Mesodermal cell (in vitro differentiated cells): ENCODE data around the gene LYAR.
A peak's percentile ranks its signal among the peaks of the same experiment; 100 is the strongest.
"Not testable (repeated sequence)": the region's sequence is repeated elsewhere in the genome, so short reads cannot be mapped to it uniquely, and the experiment has no call there.

Source experiments
- H3K27ac ChIP-seq: 2 replicates; pipeline ENCODE4 v1.7.0; 2013; ENCODE audit warnings: mild to moderate bottlenecking, low read depth, low read length, moderate library complexity; ENCODE audit not compliant: severe bottlenecking
- H3K36me3 ChIP-seq: 2 replicates; pipeline ENCODE4 v1.7.1; 2013; ENCODE audit warnings: mild to moderate bottlenecking, low read length, moderate library complexity; ENCODE audit not compliant: control insufficient read depth, insufficient read depth
- H3K4me1 ChIP-seq: one replicate; pipeline ENCODE4 v1.7.1; 2013; ENCODE audit warnings: mild to moderate bottlenecking, low read length; ENCODE audit not compliant: insufficient read depth, control insufficient read depth, poor library complexity, severe bottlenecking
- H3K4me3 ChIP-seq: 2 replicates; pipeline ENCODE4 v1.7.0; 2013; ENCODE audit warnings: low read length, control low read depth, mild to moderate bottlenecking; ENCODE audit not compliant: insufficient read depth, poor library complexity, severe bottlenecking; ENCODE audit errors: extremely low read depth
- H3K9me3 ChIP-seq: 2 replicates; pipeline ENCODE4 v1.7.1; 2013; ENCODE audit warnings: mild to moderate bottlenecking, low read length, moderate library complexity; ENCODE audit not compliant: control insufficient read depth
- WGBS, 2 experiments: methylation state at CpG; one replicate each; pipeline ENCODE4 v1.1.5; 2013; ENCODE audit warnings: missing lambda C conversion rate in 2 of 2; ENCODE audit not compliant: insufficient coverage in 2 of 2; 5-methylcytosine and 5-hydroxymethylcytosine counted together

The LYAR gene

GRCh38 chr4:4260185-4260751 lies 29.7 kb downstream of the LYAR start:
- no peaks in the 10 kb centered on the region for H3K9me3 ChIP-seq
- no peak overlapping the region for H3K27ac ChIP-seq
- WGBS, 2 experiments, result 83% methylated on average over 1 of the region's 6 CpGs; no CpG with 5 or more reads in 1 of the 2 experiments
- no peaks in the 10 kb centered on the region for H3K36me3 ChIP-seq
- no peak overlapping the region for H3K4me3 ChIP-seq
- no peaks in the 10 kb centered on the region for H3K4me1 ChIP-seq

DNA sequence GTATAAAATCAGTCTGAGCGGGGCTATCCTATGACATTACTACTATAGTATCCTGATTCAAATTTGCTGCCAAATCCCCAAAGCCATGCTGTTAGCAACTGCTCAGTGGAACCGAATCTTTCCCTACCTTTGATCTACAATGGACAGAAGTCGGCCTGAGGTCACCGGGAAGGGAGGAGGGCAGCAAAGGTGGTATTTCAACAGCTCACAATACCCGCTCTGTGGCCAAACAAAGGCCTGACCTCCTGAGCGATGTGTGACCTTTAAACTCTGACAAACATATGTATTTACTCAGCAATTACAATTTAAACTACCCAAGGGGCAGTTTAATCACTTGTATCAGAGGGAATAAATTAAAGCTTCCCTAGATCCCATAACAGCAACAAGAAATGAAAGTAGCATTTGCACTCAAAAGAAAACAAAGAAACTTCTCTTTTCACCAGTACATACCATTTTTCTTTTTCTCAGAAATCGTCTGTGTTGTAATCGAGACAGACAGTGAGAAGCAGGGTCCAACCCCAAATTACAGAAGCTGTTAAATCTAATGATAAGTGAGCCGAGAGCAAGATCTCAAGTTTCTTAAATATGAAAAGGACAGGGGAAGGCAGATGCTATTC lies 30.4 kb downstream of the LYAR start:
- no peak overlapping the region for H3K27ac ChIP-seq
- H3K4me3 ChIP-seq, result no peak overlapping the region
- H3K9me3 ChIP-seq, result no peaks in the 10 kb centered on the region
- no peaks in the 10 kb centered on the region for H3K4me1 ChIP-seq
- 87 to 89% methylated on average over 3 to 4 of the region's 9 CpGs for WGBS, 2 experiments
- H3K36me3 ChIP-seq, result no peaks in the 10 kb centered on the region

DNA sequence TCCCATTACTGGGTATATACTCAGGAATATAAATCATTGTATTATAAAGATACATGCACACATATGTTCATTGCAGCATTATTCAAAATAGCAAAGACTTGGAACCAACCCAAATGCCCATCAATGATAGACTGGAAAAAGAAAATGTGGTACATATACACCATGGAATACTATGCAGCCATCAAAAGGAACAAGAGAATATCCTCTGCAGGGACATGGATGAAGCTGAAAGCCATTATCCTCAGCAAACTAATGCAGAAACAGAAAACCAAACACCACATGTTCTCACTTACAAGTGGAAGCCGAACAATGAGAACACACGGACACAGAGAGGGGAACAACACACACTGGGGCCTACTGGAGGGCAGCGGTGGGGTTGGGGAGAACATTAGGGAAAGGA lies 32.2 kb downstream of the LYAR start:
- H3K27ac ChIP-seq, H3K9me3 ChIP-seq, H3K4me3 ChIP-seq, H3K36me3 ChIP-seq, H3K4me1 ChIP-seq: not testable (repeated sequence)
- 100% methylated on average over 1 of the region's 3 CpGs; no CpG with 5 or more reads in 1 of the 2 experiments for WGBS, 2 experiments

GRCh38 chr4:4256799-4257198 lies 33.2 kb downstream of the LYAR start:
- Histone ChIP-seq H3K27ac (no peak overlapping the region), H3K9me3 (no peaks in the 10 kb centered on the region), H3K4me1 (no peaks in the 10 kb centered on the region), H3K36me3 (no peaks in the 10 kb centered on the region), H3K4me3 (no peak overlapping the region)
- 75 to 78% methylated on average over 9 to 10 of the region's 10 CpGs for WGBS, 2 experiments

GRCh38 chr4:4254666-4255065 lies 35.3 kb downstream of the LYAR start:
- no peak overlapping the region for H3K27ac ChIP-seq
- H3K4me3 ChIP-seq, result no peak overlapping the region
- 84 to 92% methylated on average over 5 to 6 of the region's 6 CpGs for WGBS, 2 experiments
- H3K9me3 ChIP-seq, result no peaks in the 10 kb centered on the region
- H3K4me1 ChIP-seq, result no peaks in the 10 kb centered on the region
- H3K36me3 ChIP-seq, result no peaks in the 10 kb centered on the region

DNA sequence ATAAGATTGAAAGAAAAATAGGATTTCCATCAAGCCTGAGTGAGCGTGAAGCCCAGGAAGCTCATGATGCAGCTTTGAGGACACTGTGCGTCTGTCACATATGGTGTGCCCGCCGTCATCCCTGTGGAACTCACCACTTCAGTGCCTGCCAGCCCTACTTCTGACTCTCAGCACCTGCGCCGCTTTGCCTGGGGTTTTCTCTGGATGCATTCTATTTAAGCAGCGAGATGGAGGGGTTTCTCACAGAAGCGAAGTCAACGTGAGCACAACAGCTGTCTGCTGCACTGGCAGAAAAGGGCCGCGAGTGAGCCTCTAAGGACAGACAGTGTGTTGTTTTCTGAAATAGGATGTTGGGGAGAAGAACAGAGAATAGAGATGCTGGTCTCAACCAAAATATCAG lies 35.8 kb downstream of the LYAR start:
- Histone ChIP-seq H3K4me3 (no peak overlapping the region), H3K4me1 (no peaks in the 10 kb centered on the region), H3K36me3 (no peaks in the 10 kb centered on the region), H3K27ac (no peak overlapping the region), H3K9me3 (no peaks in the 10 kb centered on the region)
- WGBS, 2 experiments, result 84 to 93% methylated on average over 9 to 10 of the region's 11 CpGs

GRCh38 chr4:4249866-4250265 lies 40.1 kb downstream of the LYAR start:
- 92 to 95% methylated on average over 7 to 8 of the region's 8 CpGs for WGBS, 2 experiments
- peaks cover 11% of the 10 kb centered on the region for H3K36me3 ChIP-seq
- H3K4me1 ChIP-seq, result peaks cover 5% of the 10 kb centered on the region
- no peak overlapping the region for H3K4me3 ChIP-seq
- no peaks in the 10 kb centered on the region for H3K9me3 ChIP-seq
- H3K27ac ChIP-seq, result no peak overlapping the region

GRCh38 chr4:4249342-4249741 lies 40.6 kb downstream of the LYAR start:
- WGBS, 2 experiments, result 92 to 95% methylated on average over 12 to 13 of the region's 15 CpGs
- H3K4me1 ChIP-seq, H3K27ac ChIP-seq, H3K4me3 ChIP-seq, H3K9me3 ChIP-seq: not testable (repeated sequence)
- peaks cover 17% of the 10 kb centered on the region for H3K36me3 ChIP-seq

- 52 to 67% methylated on average over 7 to 9 of the region's 10 CpGs for WGBS, 2 experiments
- Histone ChIP-seq H3K27ac (peak overlapping the region; percentile 96), H3K36me3 (peaks cover 22% of the 10 kb centered on the region), H3K9me3 (no peaks in the 10 kb centered on the region), H3K4me3 (peak overlapping the region; percentile 85), H3K4me1 (peaks cover 5% of the 10 kb centered on the region)
Measured at GRCh38 chr4:4248885-4249203, 41.1 kb downstream of the LYAR start.

- peaks cover 28% of the 10 kb centered on the region for H3K36me3 ChIP-seq
- peak within 1 kb of the TSS; percentile 96 for H3K27ac ChIP-seq
- peak within 1 kb of the TSS; percentile 85 for H3K4me3 ChIP-seq
- H3K9me3 ChIP-seq, result no peaks in the 10 kb centered on the region
- WGBS, 2 experiments, result 2 to 3% methylated on average over 59 to 60 of the region's 62 CpGs
- H3K4me1 ChIP-seq, result peaks cover 5% of the 10 kb centered on the region
Measured at GRCh38 chr4:4248029-4248884, 41.7 kb downstream of the LYAR start, which contains the start of gene TMEM128. TSS of gene TMEM128 (minus strand) at chr4:4248223. CDS start at chr4:4248202, 21 bp downstream.

DNA sequence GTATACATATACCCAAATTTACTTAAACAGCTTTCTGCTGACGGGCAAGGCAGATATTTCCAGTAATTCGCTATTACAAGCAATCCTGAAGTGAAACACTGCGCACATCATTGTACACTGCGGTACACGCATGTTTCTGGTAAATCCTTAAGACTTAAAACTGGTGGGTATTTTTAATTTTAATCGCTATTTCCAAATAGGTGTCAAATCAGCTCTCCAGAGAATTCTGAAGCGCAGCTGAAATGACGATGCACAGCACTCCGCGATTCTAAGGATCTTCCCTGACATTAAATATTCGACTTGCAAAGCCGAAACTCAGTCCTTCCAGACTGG lies 42.3 kb downstream of the LYAR start:
- WGBS, 2 experiments, result 1 to 3% methylated on average over 8 to 10 of the region's 12 CpGs
- peak overlapping the region; percentile 96 for H3K27ac ChIP-seq
- H3K9me3 ChIP-seq, result no peaks in the 10 kb centered on the region
- H3K36me3 ChIP-seq, result peaks cover 31% of the 10 kb centered on the region
- H3K4me1 ChIP-seq, result peaks cover 5% of the 10 kb centered on the region
- H3K4me3 ChIP-seq, result peak overlapping the region; percentile 85
